Measurements from ENCODE around the gene FRMD5.

DNA sequence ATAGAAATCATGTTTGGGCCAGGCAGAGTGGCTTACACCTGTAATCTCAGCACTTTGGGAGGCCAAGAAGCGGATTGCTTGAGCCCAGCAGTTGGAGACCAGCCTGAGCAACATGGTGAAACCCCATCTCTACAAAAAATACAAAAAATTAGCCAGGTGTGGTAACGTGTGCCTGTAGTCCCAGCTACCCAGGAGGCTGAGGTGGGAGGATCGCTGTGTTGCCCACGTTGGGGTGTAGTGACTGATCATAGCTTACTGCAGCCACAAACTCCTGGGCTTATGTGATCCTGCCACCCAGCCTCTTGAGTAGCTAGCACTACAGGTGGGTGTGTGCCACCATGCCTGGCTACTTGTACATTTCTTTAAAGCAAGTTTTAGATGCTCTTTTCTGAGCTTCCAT is 254.0 kb downstream of the FRMD5 start:
- TF ChIP-seq EZH2 (IDR thresholded peaks at IDR 0.05; ENCODE audit: low read depth, unreplicated experiment) (no peak), POLR2AphosphoS5 (IDR thresholded peaks at IDR 0.05; ENCODE audit: low read depth) (no peak), CTCF (conservative IDR thresholded peaks at IDR 0.05; ENCODE audit: low read depth in 2 of 2) (no peak), NANOG (IDR thresholded peaks at IDR 0.05; ENCODE audit: borderline replicate concordance) (no peak), ZNF331 (CRISPR knock-in tag; IDR thresholded peaks at IDR 0.05; ENCODE audit: low read depth) (no peak), EZH2phosphoT487 (IDR thresholded peaks at IDR 0.05; ENCODE audit: unreplicated experiment) (no peak), JUNB (IDR thresholded peaks at IDR 0.05; ENCODE audit: unreplicated experiment) (no peak), STAT1 (IDR thresholded peaks at IDR 0.05; ENCODE audit: unreplicated experiment) (no peak), ZNF114 (CRISPR knock-in tag; IDR thresholded peaks at IDR 0.05) (no peak)
- TF ChIP-seq, protein P1, sequence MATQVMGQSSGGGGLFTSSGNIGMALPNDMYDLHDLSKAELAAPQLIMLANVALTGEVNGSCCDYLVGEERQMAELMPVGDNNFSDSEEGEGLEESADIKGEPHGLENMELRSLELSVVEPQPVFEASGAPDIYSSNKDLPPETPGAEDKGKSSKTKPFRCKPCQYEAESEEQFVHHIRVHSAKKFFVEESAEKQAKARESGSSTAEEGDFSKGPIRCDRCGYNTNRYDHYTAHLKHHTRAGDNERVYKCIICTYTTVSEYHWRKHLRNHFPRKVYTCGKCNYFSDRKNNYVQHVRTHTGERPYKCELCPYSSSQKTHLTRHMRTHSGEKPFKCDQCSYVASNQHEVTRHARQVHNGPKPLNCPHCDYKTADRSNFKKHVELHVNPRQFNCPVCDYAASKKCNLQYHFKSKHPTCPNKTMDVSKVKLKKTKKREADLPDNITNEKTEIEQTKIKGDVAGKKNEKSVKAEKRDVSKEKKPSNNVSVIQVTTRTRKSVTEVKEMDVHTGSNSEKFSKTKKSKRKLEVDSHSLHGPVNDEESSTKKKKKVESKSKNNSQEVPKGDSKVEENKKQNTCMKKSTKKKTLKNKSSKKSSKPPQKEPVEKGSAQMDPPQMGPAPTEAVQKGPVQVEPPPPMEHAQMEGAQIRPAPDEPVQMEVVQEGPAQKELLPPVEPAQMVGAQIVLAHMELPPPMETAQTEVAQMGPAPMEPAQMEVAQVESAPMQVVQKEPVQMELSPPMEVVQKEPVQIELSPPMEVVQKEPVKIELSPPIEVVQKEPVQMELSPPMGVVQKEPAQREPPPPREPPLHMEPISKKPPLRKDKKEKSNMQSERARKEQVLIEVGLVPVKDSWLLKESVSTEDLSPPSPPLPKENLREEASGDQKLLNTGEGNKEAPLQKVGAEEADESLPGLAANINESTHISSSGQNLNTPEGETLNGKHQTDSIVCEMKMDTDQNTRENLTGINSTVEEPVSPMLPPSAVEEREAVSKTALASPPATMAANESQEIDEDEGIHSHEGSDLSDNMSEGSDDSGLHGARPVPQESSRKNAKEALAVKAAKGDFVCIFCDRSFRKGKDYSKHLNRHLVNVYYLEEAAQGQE (IDR thresholded peaks at IDR 0.05; ENCODE audit: unreplicated experiment), result no peak
- TF ChIP-seq, protein P2, sequence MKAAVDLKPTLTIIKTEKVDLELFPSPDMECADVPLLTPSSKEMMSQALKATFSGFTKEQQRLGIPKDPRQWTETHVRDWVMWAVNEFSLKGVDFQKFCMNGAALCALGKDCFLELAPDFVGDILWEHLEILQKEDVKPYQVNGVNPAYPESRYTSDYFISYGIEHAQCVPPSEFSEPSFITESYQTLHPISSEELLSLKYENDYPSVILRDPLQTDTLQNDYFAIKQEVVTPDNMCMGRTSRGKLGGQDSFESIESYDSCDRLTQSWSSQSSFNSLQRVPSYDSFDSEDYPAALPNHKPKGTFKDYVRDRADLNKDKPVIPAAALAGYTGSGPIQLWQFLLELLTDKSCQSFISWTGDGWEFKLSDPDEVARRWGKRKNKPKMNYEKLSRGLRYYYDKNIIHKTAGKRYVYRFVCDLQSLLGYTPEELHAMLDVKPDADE (IDR thresholded peaks at IDR 0.05), result no peak

All from GM23338 (cell line).